AG09309 (cell line): ENCODE data around the gene CFAP20DC.

ENCODE experiments used
- DNase-seq: peaks from one replicate; pipeline ENCODE4 v3.0.0-alpha.2; 2010; ENCODE audit warnings: low read depth
- H3K4me3 ChIP-seq: 2 replicates; pipeline ENCODE4 v1.5.1; 2011; ENCODE audit warnings: mild to moderate bottlenecking, low read depth, low read length, moderate library complexity; ENCODE audit not compliant: control insufficient read depth
- CTCF ChIP-seq: IDR thresholded peaks from 2 replicates; pipeline ENCODE4 v1.5.1; 2011; ENCODE audit warnings: mild to moderate bottlenecking, low read depth, low read length, inconsistent platforms; ENCODE audit not compliant: insufficient read depth, control insufficient read depth; ENCODE audit errors: missing control alignments

Gene CFAP20DC

GRCh38 chr3:58751235-58751634 lies 298.6 kb downstream of the CFAP20DC start:
- DNase-seq = no peak

GRCh38 chr3:58749948-58750347 lies 299.9 kb downstream of the CFAP20DC start:
- no peak for TF ChIP-seq CTCF
- no peak for DNase-seq
- no peak overlapping the region for H3K4me3 ChIP-seq

More at GRCh38 chr3:58751235-58751634, 298.6 kb downstream of the CFAP20DC start:
- no peak overlapping the region for H3K4me3 ChIP-seq
- no peak for TF ChIP-seq CTCF

- no peak for DNase-seq
- H3K4me3 ChIP-seq = no peak overlapping the region
- TF ChIP-seq CTCF = no peak
Observed at GRCh38 chr3:58748024-58748423, 301.8 kb downstream of the CFAP20DC start.

GRCh38 chr3:58746758-58747157 lies 303.1 kb downstream of the CFAP20DC start:
- no peak for DNase-seq
- no peak for TF ChIP-seq CTCF
- no peak overlapping the region for H3K4me3 ChIP-seq

- no peak for DNase-seq
- H3K4me3 ChIP-seq = no peak overlapping the region
- TF ChIP-seq CTCF = no peak
Observed at GRCh38 chr3:58743296-58743695, 306.5 kb downstream of the CFAP20DC start.

GRCh38 chr3:58742239-58742638 lies 307.6 kb downstream of the CFAP20DC start:
- H3K4me3 ChIP-seq = no peak overlapping the region
- no peak for DNase-seq
- no peak for TF ChIP-seq CTCF

- TF ChIP-seq CTCF = no peak
- no peak for DNase-seq
Observed at GRCh38 chr3:58737644-58738043, 312.2 kb downstream of the CFAP20DC start.

More at GRCh38 chr3:58737644-58738043, 312.2 kb downstream of the CFAP20DC start:
- no peak overlapping the region for H3K4me3 ChIP-seq
